ENCODE data around the gene OTOGL.

OTOGL gene

GRCh38 chr12:80086025-80086424 is 13.3 kb upstream of the OTOGL start:
- TF ChIP-seq ZNF384 (IDR thresholded peaks at IDR 0.05) = no peak
- no peak for TF ChIP-seq LEF1 (IDR thresholded peaks at IDR 0.05; ENCODE audit: borderline replicate concordance)
- no peak for TF ChIP-seq FOXM1 (IDR thresholded peaks at IDR 0.05; ENCODE audit: borderline replicate concordance)
- no peak for TF ChIP-seq SP1 (IDR thresholded peaks at IDR 0.05)
- no peak for TF ChIP-seq CTBP1 (IDR thresholded peaks at IDR 0.05; ENCODE audit: borderline replicate concordance)
- no peak for TF ChIP-seq SUZ12 (IDR thresholded peaks at IDR 0.05)
- no peak for TF ChIP-seq HDGF (IDR thresholded peaks at IDR 0.05; ENCODE audit: borderline replicate concordance)
- TF ChIP-seq FOXK2 (IDR thresholded peaks at IDR 0.05) = no peak
- CTCF ChIA-PET = no interaction called here

GRCh38 chr12:80087486-80088213 is 11.7 kb upstream of the OTOGL start:
- CTCF ChIA-PET = interaction anchor here (0.6 kb wide), 1 partner anchor 99 kb away, joined by 4 read pairs; no protein-coding TSS in a partner anchor
- DNase-seq (ENCODE audit: extremely low spot score) = no peak
- POLR2A ChIA-PET = no interaction called here
- no peak for TF ChIP-seq SP1 (IDR thresholded peaks at IDR 0.05)
- TF ChIP-seq FOXM1 (IDR thresholded peaks at IDR 0.05; ENCODE audit: borderline replicate concordance) = no peak
- TF ChIP-seq FOXA1 (IDR thresholded peaks at IDR 0.05) = no peak
- no peak for TF ChIP-seq NFRKB (IDR thresholded peaks at IDR 0.05)
- no peak for TF ChIP-seq L3MBTL2 (conservative IDR thresholded peaks at IDR 0.05)
- no peak for TF ChIP-seq BHLHE40 (IDR thresholded peaks at IDR 0.05; ENCODE audit: borderline replicate concordance)
- no peak for TF ChIP-seq ARNT (IDR thresholded peaks at IDR 0.05)
- TF ChIP-seq PKNOX1 (IDR thresholded peaks at IDR 0.05) = no peak
- no peak for TF ChIP-seq ZNF384 (IDR thresholded peaks at IDR 0.05)
- no peak for TF ChIP-seq ELF4 (IDR thresholded peaks at IDR 0.05)
- no peak for TF ChIP-seq HDGF (IDR thresholded peaks at IDR 0.05; ENCODE audit: borderline replicate concordance)
- TF ChIP-seq SUZ12 (IDR thresholded peaks at IDR 0.05) = no peak
- no peak for TF ChIP-seq CTBP1 (IDR thresholded peaks at IDR 0.05; ENCODE audit: borderline replicate concordance)
- TF ChIP-seq FOXK2 (IDR thresholded peaks at IDR 0.05) = no peak
- TF ChIP-seq TARDBP (IDR thresholded peaks at IDR 0.05) = no peak
- TF ChIP-seq LEF1 (IDR thresholded peaks at IDR 0.05; ENCODE audit: borderline replicate concordance) = no peak

More at GRCh38 chr12:80086025-80086424, 13.3 kb upstream of the OTOGL start:
- no peak for DNase-seq (ENCODE audit: extremely low spot score)
- POLR2A ChIA-PET = no interaction called here

GRCh38 chr12:80100591-80100990 is 1.3 kb downstream of the OTOGL start:
- ChIA-PET CTCF (interaction anchor here (0.7 kb wide), 1 partner anchor 15 kb away, joined by 4 read pairs; no protein-coding TSS in a partner anchor), POLR2A (no interaction called here)
- no peak for DNase-seq (ENCODE audit: extremely low spot score)
- TF ChIP-seq TARDBP (IDR thresholded peaks at IDR 0.05) (no peak), FOXA1 (IDR thresholded peaks at IDR 0.05) (no peak), BHLHE40 (IDR thresholded peaks at IDR 0.05; ENCODE audit: borderline replicate concordance) (no peak), LEF1 (IDR thresholded peaks at IDR 0.05; ENCODE audit: borderline replicate concordance) (no peak), SUZ12 (IDR thresholded peaks at IDR 0.05) (no peak), ARNT (IDR thresholded peaks at IDR 0.05) (no peak), SP1 (IDR thresholded peaks at IDR 0.05) (no peak), L3MBTL2 (conservative IDR thresholded peaks at IDR 0.05) (no peak), PKNOX1 (IDR thresholded peaks at IDR 0.05) (no peak), FOXM1 (IDR thresholded peaks at IDR 0.05; ENCODE audit: borderline replicate concordance) (no peak), ZNF384 (IDR thresholded peaks at IDR 0.05) (no peak), HDGF (IDR thresholded peaks at IDR 0.05; ENCODE audit: borderline replicate concordance) (no peak), CTBP1 (IDR thresholded peaks at IDR 0.05; ENCODE audit: borderline replicate concordance) (no peak), NFRKB (IDR thresholded peaks at IDR 0.05) (no peak), FOXK2 (IDR thresholded peaks at IDR 0.05) (no peak), ELF4 (IDR thresholded peaks at IDR 0.05) (no peak)

GRCh38 chr12:80101126-80101525 is 1.8 kb downstream of the OTOGL start:
- CTCF ChIA-PET = interaction anchor here (0.7 kb wide), 1 partner anchor 16 kb away, joined by 4 read pairs; no protein-coding TSS in a partner anchor
- DNase-seq (ENCODE audit: extremely low spot score) = no peak
- TF ChIP-seq L3MBTL2 (conservative IDR thresholded peaks at IDR 0.05) = no peak
- no peak for TF ChIP-seq FOXK2 (IDR thresholded peaks at IDR 0.05)
- no peak for TF ChIP-seq ARNT (IDR thresholded peaks at IDR 0.05)
- no peak for TF ChIP-seq FOXA1 (IDR thresholded peaks at IDR 0.05)
- no peak for TF ChIP-seq LEF1 (IDR thresholded peaks at IDR 0.05; ENCODE audit: borderline replicate concordance)
- no peak for TF ChIP-seq HDGF (IDR thresholded peaks at IDR 0.05; ENCODE audit: borderline replicate concordance)
- no peak for TF ChIP-seq CTBP1 (IDR thresholded peaks at IDR 0.05; ENCODE audit: borderline replicate concordance)
- no peak for TF ChIP-seq PKNOX1 (IDR thresholded peaks at IDR 0.05)
- no peak for TF ChIP-seq FOXM1 (IDR thresholded peaks at IDR 0.05; ENCODE audit: borderline replicate concordance)
- no peak for TF ChIP-seq ELF4 (IDR thresholded peaks at IDR 0.05)
- no peak for TF ChIP-seq SP1 (IDR thresholded peaks at IDR 0.05)
- TF ChIP-seq ZNF384 (IDR thresholded peaks at IDR 0.05) = no peak
- TF ChIP-seq TARDBP (IDR thresholded peaks at IDR 0.05) = no peak
- no peak for TF ChIP-seq BHLHE40 (IDR thresholded peaks at IDR 0.05; ENCODE audit: borderline replicate concordance)
- TF ChIP-seq SUZ12 (IDR thresholded peaks at IDR 0.05) = no peak
- no peak for TF ChIP-seq NFRKB (IDR thresholded peaks at IDR 0.05)
- POLR2A ChIA-PET = no interaction called here

- no peak for DNase-seq (ENCODE audit: extremely low spot score)
- CTCF ChIA-PET = no interaction called here
- TF ChIP-seq TARDBP (IDR thresholded peaks at IDR 0.05) (no peak), ZNF384 (IDR thresholded peaks at IDR 0.05) (no peak), FOXK2 (IDR thresholded peaks at IDR 0.05) (no peak), ARNT (IDR thresholded peaks at IDR 0.05) (no peak), FOXA1 (IDR thresholded peaks at IDR 0.05) (no peak), L3MBTL2 (conservative IDR thresholded peaks at IDR 0.05) (no peak), CTBP1 (IDR thresholded peaks at IDR 0.05; ENCODE audit: borderline replicate concordance) (no peak), NFRKB (IDR thresholded peaks at IDR 0.05) (no peak), ELF4 (IDR thresholded peaks at IDR 0.05) (no peak), SP1 (IDR thresholded peaks at IDR 0.05) (no peak), BHLHE40 (IDR thresholded peaks at IDR 0.05; ENCODE audit: borderline replicate concordance) (no peak)
- POLR2A ChIA-PET = no interaction called here
Observed at GRCh38 chr12:80107221-80107620, 7.9 kb downstream of the OTOGL start.

All from HEK293T (cell line).